Esophagus muscularis mucosa (tissue), 4 donors: Measurements from ENCODE around the gene PLSCR2. TPM values are rescaled to one million over a fixed set of nuclear protein-coding genes. Genes with fewer than 3 reads are reported as not detected.

Source experiments
- DNase-seq: peaks from one replicate; pipeline ENCODE4 v3.0.0-alpha.2; 2017; ENCODE audit errors: extremely low spot score
- H3K27ac ChIP-seq, 4 donors: fragments of 200-600 bp; sonication (generic); replicated peaks in 1 of 4; 1 replicate in 3 of 4; 2 replicates in 1 of 4; pipeline ENCODE4 v1.5.1; 2016 to 2019; ENCODE audit warnings: mild to moderate bottlenecking in 1 of 4
- H3K27me3 ChIP-seq, 4 donors: fragments of 200-600 bp; sonication (generic); one replicate each; pipeline versions ENCODE4 v1.5.1 to v1.6.0; 2016 to 2019
- H3K36me3 ChIP-seq, 4 donors: fragments of 200-600 bp; sonication (generic); one replicate each; pipeline ENCODE4 v1.5.1; 2016 to 2019
- H3K4me1 ChIP-seq, 4 donors: fragments of 200-600 bp; sonication (generic); one replicate each; pipeline ENCODE4 v1.5.1; 2016 to 2019
- H3K4me3 ChIP-seq, 4 donors: fragments of 200-600 bp; sonication (generic); 1 replicate in 2 of 4; 2 replicates in 2 of 4; pipeline ENCODE4 v1.5.1; 2016 to 2019; ENCODE audit warnings: mild to moderate bottlenecking in 4 of 4, moderate library complexity in 1 of 4
- H3K9me3 ChIP-seq, 4 donors: fragments of 200-600 bp; sonication (generic); 1 replicate in 3 of 4; 2 replicates in 1 of 4; pipeline ENCODE4 v1.5.1; 2016 to 2019
- EP300 ChIP-seq: sonication (generic); formaldehyde crosslinking; IDR thresholded peaks from one replicate; pipeline ENCODE4 v1.6.1; 2017; ENCODE audit warnings: antibody characterized with exemption
- POLR2A ChIP-seq: fragments of 450-650 bp; IDR thresholded peaks from one replicate; pipeline ENCODE4 v1.6.1; 2017; ENCODE audit warnings: antibody characterized with exemption, moderate library complexity, mild to moderate bottlenecking, low read depth
- POLR2AphosphoS5 ChIP-seq, 2 donors: sonication (generic); formaldehyde crosslinking; IDR thresholded peaks; one replicate each; pipeline ENCODE4 v1.6.1; 2017; ENCODE audit warnings: antibody characterized with exemption in 2 of 2
- WGBS: methylation state at CpG from one replicate; pipeline ENCODE4 v1.1.5; 2018; 5-methylcytosine and 5-hydroxymethylcytosine counted together
- intact Hi-C: fragments of 100-400 bp; cut with DNase I; formaldehyde crosslinking; loops from one replicate; pipeline ENCODE4 v1.15.1; 2023
- total RNA-seq, 4 donors: library from RNA; depleted of rRNA; stranded (reverse); fragments of >200 nt; gene quantifications; one replicate each; pipeline versions ENCODE4 v1.1.0 to v1.2.1, GENCODE V29; 2016
- TF ChIP-seq, protein P1 (sequence below), 3 experiments: fragments of 200-600 bp in 2 of 3; fragments of 450-650 bp in 1 of 3; sonication (generic) in 2 of 3; IDR thresholded peaks; one replicate each; pipeline ENCODE4 v1.5.1; 2017 to 2019; ENCODE audit warnings: antibody characterized with exemption in 3 of 3, mild to moderate bottlenecking in 2 of 3, moderate library complexity in 1 of 3

The PLSCR2 gene
- total RNA-seq, 4 donors from 2014 or later, result 0.69 TPM; not detected in 3

DNA sequence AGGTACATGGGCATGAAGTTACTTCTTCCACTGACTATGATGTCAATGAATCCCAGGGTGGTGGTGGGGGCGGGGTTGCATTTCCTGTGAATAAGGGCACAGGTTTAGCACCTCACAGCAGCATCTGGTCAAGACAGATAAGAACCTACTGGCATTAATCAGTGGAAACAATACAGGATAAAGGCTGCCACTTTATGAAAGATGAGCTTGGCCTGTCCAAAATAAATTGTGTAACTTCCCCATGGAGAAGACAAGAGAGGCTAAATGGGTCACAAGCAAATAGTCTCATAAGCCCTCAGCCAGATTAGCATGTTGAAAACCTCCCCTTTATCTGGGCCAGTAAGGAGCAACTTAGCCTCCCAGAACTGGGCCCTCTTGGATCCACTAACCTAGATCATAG lies 27.4 kb upstream of the PLSCR2 start:
- DNase-seq, result no peak
- no peaks in the 10 kb centered on the region for H3K36me3 ChIP-seq
- H3K9me3 ChIP-seq, result no peaks in the 10 kb centered on the region
- H3K4me1 ChIP-seq, result no peaks in the 10 kb centered on the region
- no peak overlapping the region for H3K27ac ChIP-seq
- 0% methylated on average over 1 of the region's 1 CpG for WGBS
- no peaks in the 10 kb centered on the region for H3K27me3 ChIP-seq
- TF ChIP-seq EP300, result no peak
- TF ChIP-seq, protein P1, sequence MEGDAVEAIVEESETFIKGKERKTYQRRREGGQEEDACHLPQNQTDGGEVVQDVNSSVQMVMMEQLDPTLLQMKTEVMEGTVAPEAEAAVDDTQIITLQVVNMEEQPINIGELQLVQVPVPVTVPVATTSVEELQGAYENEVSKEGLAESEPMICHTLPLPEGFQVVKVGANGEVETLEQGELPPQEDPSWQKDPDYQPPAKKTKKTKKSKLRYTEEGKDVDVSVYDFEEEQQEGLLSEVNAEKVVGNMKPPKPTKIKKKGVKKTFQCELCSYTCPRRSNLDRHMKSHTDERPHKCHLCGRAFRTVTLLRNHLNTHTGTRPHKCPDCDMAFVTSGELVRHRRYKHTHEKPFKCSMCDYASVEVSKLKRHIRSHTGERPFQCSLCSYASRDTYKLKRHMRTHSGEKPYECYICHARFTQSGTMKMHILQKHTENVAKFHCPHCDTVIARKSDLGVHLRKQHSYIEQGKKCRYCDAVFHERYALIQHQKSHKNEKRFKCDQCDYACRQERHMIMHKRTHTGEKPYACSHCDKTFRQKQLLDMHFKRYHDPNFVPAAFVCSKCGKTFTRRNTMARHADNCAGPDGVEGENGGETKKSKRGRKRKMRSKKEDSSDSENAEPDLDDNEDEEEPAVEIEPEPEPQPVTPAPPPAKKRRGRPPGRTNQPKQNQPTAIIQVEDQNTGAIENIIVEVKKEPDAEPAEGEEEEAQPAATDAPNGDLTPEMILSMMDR (IDR thresholded peaks at IDR 0.05), result no peak
- TF ChIP-seq POLR2A, result no peak
- TF ChIP-seq POLR2AphosphoS5 (IDR thresholded peaks at IDR 0.05), result no peak
- H3K4me3 ChIP-seq, result no peak overlapping the region
- intact Hi-C loops, result no loop called here

DNA sequence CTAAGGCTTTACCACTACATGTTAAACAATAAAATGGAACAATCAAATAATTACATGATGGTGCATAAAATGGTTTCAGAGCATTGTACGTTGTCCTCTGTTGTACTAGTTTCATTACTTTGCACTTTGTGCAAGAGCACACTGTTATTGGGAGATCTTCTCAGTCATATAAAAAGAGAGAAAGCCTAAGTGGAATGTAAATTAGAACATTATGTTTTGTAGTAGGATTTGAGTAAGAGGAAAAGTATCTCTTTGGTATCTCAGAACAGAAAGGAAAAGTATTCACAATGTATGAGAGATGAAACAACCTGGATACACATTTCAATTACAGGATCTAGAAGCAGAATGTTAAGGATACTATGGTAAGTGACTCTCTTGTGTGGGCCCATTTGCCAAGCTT lies 26.9 kb upstream of the PLSCR2 start:
- Histone ChIP-seq H3K9me3 (peaks cover 0 to 1% (median 0%) of the 10 kb centered on the region in 4 donors), H3K27ac (no peak overlapping the region), H3K4me3 (no peak overlapping the region), H3K4me1 (no peaks in the 10 kb centered on the region), H3K36me3 (no peaks in the 10 kb centered on the region), H3K27me3 (no peaks in the 10 kb centered on the region)
- TF ChIP-seq EP300, result no peak
- TF ChIP-seq POLR2A, result no peak
- TF ChIP-seq POLR2AphosphoS5 (IDR thresholded peaks at IDR 0.05), result no peak
- TF ChIP-seq, protein P1 (IDR thresholded peaks at IDR 0.05), result no peak
- intact Hi-C loops, result no loop called here
- WGBS, result 0% methylated on average over 1 of the region's 1 CpG
- no peak for DNase-seq

DNA sequence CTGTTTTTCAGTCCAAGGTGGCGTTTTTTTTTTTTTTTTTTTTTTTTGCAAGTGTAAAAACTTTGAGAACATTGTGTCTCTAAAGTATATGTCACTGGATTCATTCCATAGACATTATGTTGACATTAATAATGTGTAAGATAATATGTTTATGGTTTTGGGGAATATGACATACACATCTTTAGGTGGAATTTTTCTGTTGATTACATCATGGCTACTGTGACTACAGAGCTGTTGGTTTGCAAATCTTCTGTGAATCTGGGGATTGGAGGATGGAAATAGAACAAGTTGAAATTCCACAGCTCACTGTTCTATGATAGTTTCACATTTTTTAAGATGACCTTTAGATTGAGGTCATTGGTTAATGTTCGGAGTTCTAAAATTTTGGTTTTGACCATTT lies 24.4 kb upstream of the PLSCR2 start:
- H3K27ac ChIP-seq, result no peak overlapping the region
- TF ChIP-seq POLR2AphosphoS5 (IDR thresholded peaks at IDR 0.05), result no peak
- TF ChIP-seq EP300, result no peak
- TF ChIP-seq POLR2A, result no peak
- 74% methylated on average over 2 of the region's 2 CpGs for WGBS
- H3K27me3 ChIP-seq, result no peaks in the 10 kb centered on the region
- H3K9me3 ChIP-seq, result peaks cover 0 to 11% (median 0%) of the 10 kb centered on the region in 4 donors
- no peak for DNase-seq
- H3K36me3 ChIP-seq, result no peaks in the 10 kb centered on the region
- H3K4me1 ChIP-seq, result no peaks in the 10 kb centered on the region
- intact Hi-C loops, result no loop called here
- H3K4me3 ChIP-seq, result no peak overlapping the region

DNA sequence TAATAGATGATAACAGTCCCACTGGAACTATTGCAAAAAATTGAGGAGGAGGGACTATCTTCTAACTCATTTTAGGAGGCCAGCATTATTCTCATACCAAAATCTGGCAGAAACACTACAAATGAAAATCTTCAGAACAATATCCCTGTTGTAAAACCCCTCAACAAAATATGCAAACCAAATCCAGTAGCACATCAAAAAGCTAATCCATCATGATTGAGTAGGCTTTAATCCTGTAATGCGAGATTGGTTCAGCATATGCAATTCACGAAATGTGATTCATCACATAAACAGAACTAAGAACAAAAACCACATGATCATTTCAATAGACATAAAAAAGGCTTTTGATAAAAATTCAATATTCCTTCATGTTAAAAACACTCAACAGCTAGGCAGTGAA lies 23.9 kb upstream of the PLSCR2 start:
- 65% methylated on average over 2 of the region's 2 CpGs for WGBS
- no peak overlapping the region for H3K27ac ChIP-seq
- intact Hi-C loops, result no loop called here
- no peak for DNase-seq
- TF ChIP-seq EP300 (no peak), POLR2A (no peak), POLR2AphosphoS5 (IDR thresholded peaks at IDR 0.05) (no peak)
- TF ChIP-seq, protein P1 (IDR thresholded peaks at IDR 0.05), result no peak
- no peaks in the 10 kb centered on the region for H3K36me3 ChIP-seq
- H3K4me3 ChIP-seq, result no peak overlapping the region
- no peaks in the 10 kb centered on the region for H3K4me1 ChIP-seq
- no peaks in the 10 kb centered on the region for H3K27me3 ChIP-seq
- H3K9me3 ChIP-seq, result peaks cover 0 to 11% (median 0%) of the 10 kb centered on the region in 4 donors

DNA sequence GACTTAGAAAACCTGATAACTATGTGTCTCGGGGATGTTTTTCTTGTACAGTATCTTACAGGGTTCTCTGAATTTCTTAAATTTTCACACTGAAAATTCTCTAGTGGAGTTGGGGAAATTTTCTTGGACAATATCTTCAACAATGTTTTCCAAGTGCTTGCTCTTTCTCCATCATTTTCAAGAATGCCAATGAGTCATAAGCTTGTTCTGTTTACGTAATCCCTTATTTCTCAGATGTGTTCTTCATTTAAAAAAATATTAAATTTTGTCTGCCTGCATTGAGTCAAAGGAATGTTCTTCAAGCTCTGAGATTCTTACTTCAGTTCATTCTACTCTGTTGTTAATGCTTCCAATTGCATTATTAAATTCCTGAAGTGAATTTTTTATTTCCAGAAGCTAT lies 21.9 kb upstream of the PLSCR2 start:
- H3K4me1 ChIP-seq, result no peaks in the 10 kb centered on the region
- no peak for TF ChIP-seq POLR2A
- TF ChIP-seq EP300, result no peak
- TF ChIP-seq POLR2AphosphoS5 (IDR thresholded peaks at IDR 0.05), result no peak
- TF ChIP-seq, protein P1 (IDR thresholded peaks at IDR 0.05), result no peak
- H3K27ac ChIP-seq, result no peak overlapping the region
- no peak for DNase-seq
- H3K36me3 ChIP-seq, result no peaks in the 10 kb centered on the region
- H3K9me3 ChIP-seq, result peaks cover 0 to 11% (median 0%) of the 10 kb centered on the region in 4 donors
- intact Hi-C loops, result no loop called here
- no peaks in the 10 kb centered on the region for H3K27me3 ChIP-seq
- WGBS, result 44% methylated on average over 2 of the region's 2 CpGs
- H3K4me3 ChIP-seq, result no peak overlapping the region
